HEK293T (cell line): ENCODE results near the gene SREBF2.

ENCODE experiments used
- ELF4 ChIP-seq: fragments of 450-650 bp; IDR thresholded peaks from 2 replicates; pipeline ENCODE4 v1.6.1; 2017; ENCODE audit warnings: antibody characterized with exemption
- FOXK2 ChIP-seq: fragments of 450-650 bp; IDR thresholded peaks from 2 replicates; pipeline ENCODE4 v1.6.1; 2016; ENCODE audit warnings: mild to moderate bottlenecking
- FOXM1 ChIP-seq: fragments of 450-650 bp; IDR thresholded peaks from 2 replicates; pipeline ENCODE4 v1.6.1; 2017; ENCODE audit warnings: mild to moderate bottlenecking, borderline replicate concordance
- SP1 ChIP-seq: fragments of 450-650 bp; IDR thresholded peaks from 2 replicates; pipeline ENCODE4 v1.6.1; 2017
- SUZ12 ChIP-seq: fragments of 450-650 bp; IDR thresholded peaks from 2 replicates; pipeline ENCODE4 v1.6.1; 2016; ENCODE audit warnings: mild to moderate bottlenecking
- TARDBP ChIP-seq: fragments of 450-650 bp; IDR thresholded peaks from 2 replicates; pipeline ENCODE4 v1.6.1; 2016
- ZNF384 ChIP-seq: fragments of 450-650 bp; IDR thresholded peaks from 2 replicates; pipeline ENCODE4 v1.6.1; 2016

DNA sequence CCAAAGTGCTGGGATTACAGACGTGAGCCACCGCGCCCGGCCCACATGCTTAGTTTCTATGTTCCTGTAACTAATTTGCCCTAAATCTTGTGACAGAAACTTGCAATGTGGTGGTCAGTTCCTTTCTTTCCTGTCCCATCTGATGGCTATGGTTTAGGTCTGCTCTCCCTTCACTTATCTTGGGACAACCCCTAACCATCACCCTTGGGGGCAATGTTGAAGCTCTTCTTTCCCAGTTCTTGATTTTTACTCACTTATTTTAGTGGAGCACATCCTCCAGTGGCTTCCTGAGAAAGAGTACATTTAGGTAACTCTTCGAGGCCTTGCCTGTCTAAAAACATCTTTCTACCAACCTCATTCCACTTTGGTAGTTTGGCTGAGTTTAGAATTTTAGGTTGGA, 7.3 kb downstream of the SREBF2 start:
- TF ChIP-seq SP1 (no peak), TARDBP (no peak), ZNF384 (no peak), FOXK2 (no peak), ELF4 (no peak), FOXM1 (no peak), SUZ12 (no peak)
